PFSK-1 (cell line): ENCODE data around the gene COL4A2.

ENCODE experiments used
- FOXP2 ChIP-seq: optimal IDR thresholded peaks from 2 replicates; pipeline ENCODE3; 2011; ENCODE audit warnings: borderline replicate concordance, control low read depth, inconsistent platforms; ENCODE audit not compliant: insufficient read depth; ENCODE audit errors: extremely low read length, extremely low read depth
- POLR2AphosphoS5 ChIP-seq: IDR thresholded peaks from 2 replicates; pipeline ENCODE4 v1.6.1; 2012; ENCODE audit warnings: low read depth, mild to moderate bottlenecking, control low read depth, low read length, moderate library complexity
- SIN3A ChIP-seq: IDR thresholded peaks from 2 replicates; pipeline ENCODE4 v1.6.1; 2012; ENCODE audit warnings: mild to moderate bottlenecking, low read length, moderate library complexity, borderline replicate concordance; ENCODE audit not compliant: insufficient read depth
- TAF1 ChIP-seq: IDR thresholded peaks from 2 replicates; pipeline ENCODE4 v1.6.1; 2012; ENCODE audit warnings: low read length, control low read depth, borderline replicate concordance; ENCODE audit not compliant: insufficient read depth
- TF ChIP-seq, protein P1 (sequence below), 2 experiments: IDR thresholded peaks; 2 replicates each; pipeline versions ENCODE4 v1.6.1 to v1.8.0; 2011 to 2012; ENCODE audit warnings: low read depth in 2 of 2, low read length in 2 of 2, control low read depth in 1 of 2, inconsistent platforms in 1 of 2, mild to moderate bottlenecking in 1 of 2, moderate library complexity in 1 of 2; ENCODE audit not compliant: insufficient read depth in 1 of 2

Gene COL4A2

DNA sequence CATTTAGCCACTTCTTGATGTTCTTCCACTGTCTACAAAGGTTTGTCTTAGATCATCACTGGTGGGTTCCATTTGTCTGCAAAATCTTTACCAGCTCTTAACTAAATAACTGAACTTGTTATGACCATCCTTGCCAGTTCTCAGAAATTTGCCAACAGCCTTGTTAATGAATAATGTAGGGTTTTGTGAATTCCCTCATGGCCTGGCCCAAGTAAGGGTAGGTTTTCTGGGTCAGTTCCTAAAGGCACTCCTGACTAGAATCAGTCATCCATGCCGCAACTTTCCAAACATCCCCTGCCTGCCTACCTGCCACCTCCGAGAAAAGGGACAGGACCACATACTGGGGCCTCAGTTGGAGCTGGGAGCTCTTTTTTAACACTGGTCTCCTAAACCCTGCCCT, 4.1 kb upstream of the COL4A2 start:
- TF ChIP-seq POLR2AphosphoS5 (no peak), FOXP2 (no peak), SIN3A (no peak), TAF1 (no peak)
- TF ChIP-seq, protein P1, sequence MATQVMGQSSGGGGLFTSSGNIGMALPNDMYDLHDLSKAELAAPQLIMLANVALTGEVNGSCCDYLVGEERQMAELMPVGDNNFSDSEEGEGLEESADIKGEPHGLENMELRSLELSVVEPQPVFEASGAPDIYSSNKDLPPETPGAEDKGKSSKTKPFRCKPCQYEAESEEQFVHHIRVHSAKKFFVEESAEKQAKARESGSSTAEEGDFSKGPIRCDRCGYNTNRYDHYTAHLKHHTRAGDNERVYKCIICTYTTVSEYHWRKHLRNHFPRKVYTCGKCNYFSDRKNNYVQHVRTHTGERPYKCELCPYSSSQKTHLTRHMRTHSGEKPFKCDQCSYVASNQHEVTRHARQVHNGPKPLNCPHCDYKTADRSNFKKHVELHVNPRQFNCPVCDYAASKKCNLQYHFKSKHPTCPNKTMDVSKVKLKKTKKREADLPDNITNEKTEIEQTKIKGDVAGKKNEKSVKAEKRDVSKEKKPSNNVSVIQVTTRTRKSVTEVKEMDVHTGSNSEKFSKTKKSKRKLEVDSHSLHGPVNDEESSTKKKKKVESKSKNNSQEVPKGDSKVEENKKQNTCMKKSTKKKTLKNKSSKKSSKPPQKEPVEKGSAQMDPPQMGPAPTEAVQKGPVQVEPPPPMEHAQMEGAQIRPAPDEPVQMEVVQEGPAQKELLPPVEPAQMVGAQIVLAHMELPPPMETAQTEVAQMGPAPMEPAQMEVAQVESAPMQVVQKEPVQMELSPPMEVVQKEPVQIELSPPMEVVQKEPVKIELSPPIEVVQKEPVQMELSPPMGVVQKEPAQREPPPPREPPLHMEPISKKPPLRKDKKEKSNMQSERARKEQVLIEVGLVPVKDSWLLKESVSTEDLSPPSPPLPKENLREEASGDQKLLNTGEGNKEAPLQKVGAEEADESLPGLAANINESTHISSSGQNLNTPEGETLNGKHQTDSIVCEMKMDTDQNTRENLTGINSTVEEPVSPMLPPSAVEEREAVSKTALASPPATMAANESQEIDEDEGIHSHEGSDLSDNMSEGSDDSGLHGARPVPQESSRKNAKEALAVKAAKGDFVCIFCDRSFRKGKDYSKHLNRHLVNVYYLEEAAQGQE (IDR thresholded peaks at IDR 0.05; ENCODE audit: insufficient read depth in 1 of 2, low read depth in 2 of 2, low read length in 2 of 2), result no peak

DNA sequence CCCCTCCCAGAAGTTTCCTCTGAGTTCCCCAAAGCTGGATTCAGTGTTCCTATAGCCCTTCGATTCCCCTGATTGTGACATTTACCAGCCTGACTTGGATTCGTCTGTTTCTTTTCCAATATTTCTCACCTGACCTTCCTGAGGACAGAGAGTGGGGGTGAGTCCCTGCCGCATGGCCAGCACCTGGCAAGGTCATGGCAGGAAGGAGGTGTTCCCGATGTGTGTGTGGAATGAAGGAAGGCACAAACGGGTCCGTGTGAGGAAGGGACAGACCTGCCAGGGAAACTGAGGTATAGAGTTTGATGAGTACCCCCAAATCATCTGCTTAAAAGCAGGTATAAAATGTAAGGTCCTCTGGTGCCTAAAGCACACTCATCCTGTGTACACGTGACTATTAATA, 3.4 kb upstream of the COL4A2 start:
- no peak for TF ChIP-seq SIN3A
- no peak for TF ChIP-seq POLR2AphosphoS5
- TF ChIP-seq TAF1, result no peak
- TF ChIP-seq FOXP2, result no peak
- TF ChIP-seq, protein P1 (IDR thresholded peaks at IDR 0.05; ENCODE audit: insufficient read depth in 1 of 2, low read depth in 2 of 2, low read length in 2 of 2), result no peak

DNA sequence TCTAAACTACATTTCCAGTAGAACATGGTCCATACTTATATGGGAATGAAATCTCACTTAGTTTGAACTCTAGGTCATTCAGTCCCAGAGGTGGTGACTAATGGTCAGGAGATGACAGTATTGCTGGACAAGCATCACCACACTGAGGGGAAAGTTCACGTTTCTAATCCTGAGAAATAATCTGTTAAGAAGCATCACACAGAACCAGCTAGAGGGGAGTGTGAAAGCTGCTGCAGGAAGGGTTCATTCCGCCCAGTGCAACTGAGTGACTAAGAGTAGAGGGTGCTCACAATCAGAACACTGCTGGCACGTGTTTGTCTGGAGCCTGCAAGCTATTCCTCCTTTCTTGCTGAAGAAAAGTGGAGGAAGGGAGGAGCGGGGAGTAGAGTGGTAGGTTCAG, 2.8 kb upstream of the COL4A2 start:
- TF ChIP-seq SIN3A, result no peak
- TF ChIP-seq FOXP2, result no peak
- no peak for TF ChIP-seq TAF1
- TF ChIP-seq POLR2AphosphoS5, result no peak
- TF ChIP-seq, protein P1 (IDR thresholded peaks at IDR 0.05; ENCODE audit: insufficient read depth in 1 of 2, low read depth in 2 of 2, low read length in 2 of 2), result no peak

DNA sequence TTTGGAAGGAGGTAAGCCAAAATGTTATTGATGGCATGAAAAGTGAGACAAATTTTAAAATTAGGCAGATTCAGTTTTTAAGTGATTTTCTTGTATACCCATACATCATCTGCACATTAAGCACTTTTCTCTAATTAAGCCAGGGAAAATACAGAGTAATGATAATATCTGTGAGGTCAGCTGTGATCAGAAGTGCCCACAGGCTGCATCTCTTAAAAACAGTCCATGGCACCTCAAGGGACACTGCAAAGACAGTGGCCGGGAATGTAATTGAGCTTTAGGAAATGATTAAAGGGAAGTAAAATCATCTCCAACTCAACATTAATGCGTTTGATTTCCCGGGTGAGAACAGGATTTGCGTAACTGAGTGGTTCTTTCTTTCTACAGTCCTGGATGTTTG, 2.1 kb upstream of the COL4A2 start:
- TF ChIP-seq POLR2AphosphoS5 (no peak), TAF1 (no peak), FOXP2 (no peak), SIN3A (no peak)
- TF ChIP-seq, protein P1 (IDR thresholded peaks at IDR 0.05; ENCODE audit: insufficient read depth in 1 of 2, low read depth in 2 of 2, low read length in 2 of 2), result no peak

DNA sequence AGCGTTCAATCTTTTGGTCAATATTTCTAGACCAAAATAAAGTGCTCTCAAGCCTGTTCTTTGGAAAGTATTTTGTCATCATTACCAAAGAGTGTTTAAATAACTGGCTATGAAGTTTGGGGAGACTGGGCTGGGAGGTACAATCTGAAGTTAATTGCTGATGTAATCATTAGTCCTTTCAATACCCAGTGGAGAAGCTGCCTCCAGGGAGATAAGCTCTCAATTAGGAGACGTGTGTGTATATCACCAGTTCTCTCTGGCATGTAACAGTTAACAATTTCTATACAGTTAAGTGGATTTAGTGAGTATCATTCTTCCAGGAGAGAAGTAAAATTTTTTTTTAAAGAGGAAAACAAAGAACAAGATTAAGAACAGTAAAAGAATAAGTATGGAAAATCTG, 1.5 kb upstream of the COL4A2 start:
- TF ChIP-seq FOXP2, result no peak
- TF ChIP-seq SIN3A, result no peak
- TF ChIP-seq, protein P1 (IDR thresholded peaks at IDR 0.05; ENCODE audit: insufficient read depth in 1 of 2, low read depth in 2 of 2, low read length in 2 of 2), result no peak
- TF ChIP-seq POLR2AphosphoS5, result no peak
- no peak for TF ChIP-seq TAF1
